ENCODE measurements around the gene BHLHE41. TPM values are rescaled to one million over a fixed set of nuclear protein-coding genes. Genes with fewer than 3 reads are reported as not detected.

The BHLHE41 gene
- total and polyA plus RNA-seq, 2 donors (not counting 1 experiment from before 2014, with no cell fraction given), result 2.3 to 2.4 TPM

GRCh38 chr12:26126340-26127284 is 1.8 kb upstream of the BHLHE41 start:
- no peaks in the 10 kb centered on the region for H3K36me3 ChIP-seq (ENCODE audit: control insufficient read depth, insufficient read depth, low read length)
- H3K9ac ChIP-seq (ENCODE audit: insufficient read depth, low read length), result peak overlapping the region; percentile 72
- peak overlapping the region; percentile 65 for H2AFZ ChIP-seq (ENCODE audit: low read length)
- peak overlapping the region; percentile 74 to 89 (median 80) for H3K4me3 ChIP-seq (replicated peaks in 1 of 4; ENCODE audit: control extremely low read depth in 1 of 4, insufficient read depth in 1 of 4, low read depth in 3 of 4, low read length in 4 of 4)
- peak; percentile 76 to 88 for DNase-seq (ENCODE audit: low read depth in 2 of 2)
- H3K79me2 ChIP-seq (ENCODE audit: control insufficient read depth, insufficient read depth, low read length), result no peaks in the 10 kb centered on the region
- H3K4me1 ChIP-seq (ENCODE audit: control insufficient read depth, extremely low read depth, insufficient read depth, low read length), result peaks cover 3% of the 10 kb centered on the region
- peak overlapping the region; percentile 84 for H3K27ac ChIP-seq (ENCODE audit: insufficient read depth, low read length)
- H3K4me2 ChIP-seq (ENCODE audit: extremely low read depth, insufficient read depth, low read length), result peak overlapping the region; percentile 96
- H4K20me1 ChIP-seq (ENCODE audit: control insufficient read depth, extremely low read depth, insufficient read depth, low read length), result no peaks in the 10 kb centered on the region
- no peaks in the 10 kb centered on the region for H3K9me3 ChIP-seq (ENCODE audit: control insufficient read depth, insufficient read depth, low read depth, low read length)
- TF ChIP-seq CTCF (conservative IDR thresholded peaks at IDR 0.05 in 1 of 2, IDR thresholded peaks at IDR 0.05 in 1 of 2; ENCODE audit: low read depth in 1 of 2, low read length in 2 of 2) (no peak), EZH2 (IDR thresholded peaks at IDR 0.05; ENCODE audit: low read length, missing control alignments) (no peak)
- H3K27me3 ChIP-seq (ENCODE audit: control insufficient read depth, insufficient read depth, low read length), result no peaks in the 10 kb centered on the region

GRCh38 chr12:26125400-26126339 is 833 bp upstream of the BHLHE41 start:
- H3K4me2 ChIP-seq (ENCODE audit: extremely low read depth, insufficient read depth, low read length), result peak overlapping the region; percentile 96
- H3K36me3 ChIP-seq (ENCODE audit: control insufficient read depth, insufficient read depth, low read length), result no peaks in the 10 kb centered on the region
- H4K20me1 ChIP-seq (ENCODE audit: control insufficient read depth, extremely low read depth, insufficient read depth, low read length), result no peaks in the 10 kb centered on the region
- peak; percentile 60 to 87 for DNase-seq (ENCODE audit: low read depth in 2 of 2)
- peaks cover 3% of the 10 kb centered on the region for H3K4me1 ChIP-seq (ENCODE audit: control insufficient read depth, extremely low read depth, insufficient read depth, low read length)
- no peaks in the 10 kb centered on the region for H3K9me3 ChIP-seq (ENCODE audit: control insufficient read depth, insufficient read depth, low read depth, low read length)
- TF ChIP-seq CTCF (conservative IDR thresholded peaks at IDR 0.05 in 1 of 2, IDR thresholded peaks at IDR 0.05 in 1 of 2; ENCODE audit: low read depth in 1 of 2, low read length in 2 of 2) (no peak), EZH2 (IDR thresholded peaks at IDR 0.05; ENCODE audit: low read length, missing control alignments) (no peak)
- H3K9ac ChIP-seq (ENCODE audit: insufficient read depth, low read length), result peak overlapping the region; percentile 72
- H2AFZ ChIP-seq (ENCODE audit: low read length), result peak overlapping the region; percentile 95
- no peaks in the 10 kb centered on the region for H3K79me2 ChIP-seq (ENCODE audit: control insufficient read depth, insufficient read depth, low read length)
- peak overlapping the region; percentile 74 to 89 (median 80) for H3K4me3 ChIP-seq (replicated peaks in 1 of 4; ENCODE audit: control extremely low read depth in 1 of 4, insufficient read depth in 1 of 4, low read depth in 3 of 4, low read length in 4 of 4)
- H3K27ac ChIP-seq (ENCODE audit: insufficient read depth, low read length), result peak overlapping the region; percentile 84
- no peaks in the 10 kb centered on the region for H3K27me3 ChIP-seq (ENCODE audit: control insufficient read depth, insufficient read depth, low read length)

Measured in fibroblast of lung (primary cell).